Measurements from ENCODE around the gene MICU1.
A peak's percentile ranks its signal among the peaks of the same experiment; 100 is the strongest.

MICU1 gene

DNA sequence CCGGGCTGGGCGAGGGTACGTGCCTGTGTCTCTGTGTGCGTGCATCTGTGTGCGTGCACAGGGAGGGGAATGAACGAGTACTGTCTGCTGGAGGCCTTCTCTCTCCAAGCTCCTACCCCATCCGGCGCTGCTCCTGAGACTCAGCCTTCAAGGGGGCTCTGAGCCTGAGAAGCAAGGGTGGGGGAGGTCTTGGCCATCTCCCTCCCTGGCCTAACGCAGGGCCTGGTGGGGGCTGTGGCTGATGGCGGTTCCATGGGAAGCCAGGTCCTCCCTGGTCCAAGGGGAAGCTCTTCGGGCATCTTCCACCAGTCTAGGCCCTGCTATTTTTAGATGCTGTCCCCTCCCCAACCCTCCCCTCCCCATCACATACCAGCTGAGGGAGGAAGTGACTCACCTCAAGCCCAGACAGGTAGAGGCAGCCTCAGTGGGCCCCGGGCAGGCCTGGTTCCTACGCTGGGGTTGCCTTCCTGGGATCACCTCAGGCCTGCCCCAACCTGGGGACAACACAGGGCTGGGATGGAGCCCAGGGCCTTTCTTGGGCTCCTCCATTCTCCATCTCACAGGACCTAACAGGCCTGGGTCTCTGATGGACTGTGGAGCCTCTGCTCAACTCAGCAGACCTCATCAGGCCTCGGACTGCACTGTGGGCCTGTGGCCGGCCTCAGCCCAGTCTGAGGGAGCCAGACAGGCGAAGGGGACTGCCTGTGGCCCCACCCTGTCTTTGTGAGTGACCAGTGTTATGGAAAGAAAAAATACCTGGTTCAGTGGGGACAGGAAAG, 303.4 kb downstream of the MICU1 start:
- peak; percentile 61 for DNase-seq

DNA sequence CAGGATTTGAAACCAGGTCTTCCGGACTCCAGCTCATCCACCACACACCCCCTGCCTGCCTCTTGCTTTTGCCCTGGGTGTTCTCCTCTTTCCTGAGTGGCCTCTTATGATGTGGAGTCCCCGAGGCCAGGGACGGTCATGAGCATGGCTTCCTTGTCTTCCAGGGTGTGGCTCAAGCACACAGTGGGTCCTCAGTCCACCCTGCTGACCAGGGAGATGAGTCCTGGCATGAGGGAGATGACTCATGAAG, 303.9 kb downstream of the MICU1 start:
- DNase-seq, result no peak

DNA sequence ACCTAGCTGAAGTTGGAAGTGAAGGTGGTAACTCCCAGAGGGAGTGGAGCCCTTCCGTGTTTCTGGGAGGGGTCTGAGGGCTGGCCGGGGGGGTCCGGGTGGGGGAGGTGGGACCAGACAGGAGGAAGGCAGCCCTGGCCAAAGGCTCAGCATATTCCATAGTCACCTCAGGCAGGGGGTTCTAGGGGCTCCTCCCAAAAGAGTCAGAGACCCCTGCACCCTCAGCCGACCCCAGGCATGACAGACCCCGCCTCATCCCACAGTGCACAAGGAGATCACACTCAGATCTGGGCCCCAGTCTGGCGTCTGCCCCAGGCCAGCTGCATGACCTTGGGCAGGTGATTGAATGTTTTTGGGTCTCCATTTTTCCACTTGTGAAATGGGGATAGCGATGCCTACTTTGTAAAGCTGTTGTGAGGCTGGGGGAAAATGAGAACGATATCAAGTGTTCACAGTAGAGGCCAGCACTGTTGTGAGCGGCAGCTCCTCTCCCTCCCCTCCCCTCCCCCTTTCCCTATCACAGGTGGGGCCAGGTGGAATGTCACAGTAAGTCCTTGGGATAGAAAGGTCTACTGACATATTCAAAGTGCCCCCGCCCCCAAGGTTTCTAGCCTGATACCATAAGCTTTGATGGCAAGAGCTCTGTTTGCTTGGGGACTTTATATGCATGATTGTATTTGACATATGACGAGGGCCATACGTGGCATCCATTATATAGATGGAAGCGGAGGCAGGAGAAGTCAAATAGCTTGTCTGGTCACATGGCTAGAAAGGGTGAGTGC, 304.4 kb downstream of the MICU1 start:
- DNase-seq, result no peak

DNA sequence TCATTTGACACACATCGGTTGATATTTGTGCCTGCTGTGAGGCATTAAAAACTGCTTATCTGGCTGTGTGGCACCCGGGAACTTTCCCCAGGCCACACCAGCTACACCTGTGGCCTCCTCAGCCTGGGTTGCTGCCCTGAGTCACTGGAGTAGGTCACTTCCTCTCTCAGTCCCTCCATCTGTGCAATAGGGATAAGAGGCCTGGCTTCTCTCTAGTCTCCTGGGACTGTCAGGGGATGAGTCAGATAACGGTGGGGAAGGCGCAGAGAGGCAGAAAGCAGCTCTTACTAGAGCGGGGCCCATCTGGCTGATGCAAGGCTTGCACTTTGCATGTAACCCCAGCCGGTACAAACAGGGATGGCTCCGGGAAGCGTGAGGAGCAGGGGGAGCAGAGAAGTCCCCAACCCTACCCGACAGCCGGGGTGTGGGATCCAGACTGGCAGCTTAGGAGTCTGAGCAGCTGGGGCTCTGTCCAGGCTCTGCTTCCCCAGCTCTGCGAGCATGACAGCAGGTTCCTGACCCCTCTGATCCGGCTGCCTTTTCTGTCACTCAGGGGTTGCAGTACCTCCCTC, 305.1 kb downstream of the MICU1 start:
- peak; percentile 58 for DNase-seq

DNA sequence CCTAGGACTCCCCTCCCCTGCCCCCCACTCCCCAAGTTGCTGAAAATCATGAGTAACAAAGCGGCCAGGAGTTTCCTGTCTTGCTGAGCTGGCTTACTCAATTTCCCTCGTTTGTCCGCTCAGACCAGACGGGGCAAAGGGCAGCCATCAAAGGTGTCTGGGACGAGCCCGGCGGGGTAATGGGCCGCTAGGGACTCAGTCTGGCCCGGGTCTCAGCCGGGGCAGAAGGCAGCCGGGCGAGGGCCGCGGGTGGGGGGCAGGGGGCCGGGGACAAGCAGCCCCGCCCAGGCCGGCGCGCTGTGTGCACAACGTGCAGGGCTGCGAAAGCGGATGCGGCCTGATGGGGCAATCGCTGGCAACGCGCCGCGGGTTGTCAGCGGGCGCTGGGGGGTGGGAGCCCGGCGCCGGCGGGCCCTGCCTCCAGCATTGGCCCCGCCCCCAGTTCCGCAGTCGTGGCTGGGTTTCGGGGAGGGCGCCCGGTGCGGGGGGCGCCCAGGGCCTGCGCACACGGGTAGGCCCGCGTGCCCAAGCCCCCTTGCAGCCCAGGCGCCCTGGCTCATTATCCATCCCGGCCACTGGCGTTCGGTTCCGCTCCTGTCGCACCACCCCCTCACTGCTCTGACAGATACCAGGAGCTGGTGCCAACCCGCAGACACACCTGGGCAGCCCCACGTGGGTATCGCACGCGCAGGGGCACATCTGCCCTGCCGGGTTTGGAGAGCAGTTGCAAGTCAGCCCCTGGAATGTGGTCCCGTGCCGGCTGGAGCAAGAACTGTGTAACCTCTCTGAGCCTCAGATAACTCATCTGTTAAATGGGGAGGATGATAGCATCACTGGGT, 306.2 kb downstream of the MICU1 start:
- peak; percentile 88 for DNase-seq

DNA sequence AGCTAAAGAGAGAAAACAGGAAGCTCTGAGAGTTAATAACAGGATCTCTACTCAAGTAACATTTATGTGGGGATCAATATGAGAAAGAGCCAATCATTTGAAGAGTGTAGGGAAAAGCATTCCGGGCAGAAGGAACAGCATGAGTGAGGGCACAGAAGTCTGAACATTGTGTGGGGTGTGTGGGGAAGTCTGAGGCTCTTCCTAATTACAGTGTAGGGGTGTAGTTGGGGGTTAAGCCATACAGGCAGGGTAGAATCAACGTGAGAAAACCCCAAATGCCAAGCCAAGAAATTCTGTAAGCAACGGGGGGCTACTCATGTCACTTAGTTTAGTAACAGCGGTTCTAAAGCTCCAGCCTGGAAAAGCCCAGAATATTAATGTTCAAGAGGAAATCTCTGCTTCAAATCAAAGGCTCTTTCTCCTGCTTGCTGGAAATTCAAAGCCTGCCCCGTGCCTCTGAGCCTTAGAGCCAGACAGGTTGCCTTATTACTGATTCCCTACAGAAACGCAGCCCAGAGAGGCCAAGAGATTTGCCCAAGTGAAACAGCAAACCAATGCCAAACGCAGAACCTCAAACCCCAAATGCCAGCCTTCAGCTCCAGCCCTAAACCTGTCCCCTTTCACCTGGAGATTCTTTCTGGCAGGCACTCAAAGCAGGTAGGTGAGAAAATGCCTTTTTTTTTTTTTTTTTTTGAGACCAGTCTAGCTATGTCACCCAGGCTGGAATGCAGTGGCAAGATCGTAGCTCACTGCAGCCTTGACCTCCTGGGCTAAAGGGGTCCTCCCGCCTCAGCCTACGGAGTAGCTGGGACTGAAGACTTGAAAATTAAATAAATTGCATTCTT, 307.2 kb downstream of the MICU1 start:
- no peak for DNase-seq

Data from CD4-positive, alpha-beta T cell treated with Interleukin-21 for 1 hour (primary cell).